DMS 273 treated with DMSO at 0.1 percent for 48 hours (cell line): ENCODE measurements around the gene LIX1L.

Experiments used
- DNase-seq: peaks from one replicate; lab custom pipeline; 2025; lab: John Stamatoyannopoulos, UW

LIX1L gene

GRCh38 chr1:145893306-145894055, 64.3 kb downstream of the LIX1L start:
- no peak for DNase-seq

DNA sequence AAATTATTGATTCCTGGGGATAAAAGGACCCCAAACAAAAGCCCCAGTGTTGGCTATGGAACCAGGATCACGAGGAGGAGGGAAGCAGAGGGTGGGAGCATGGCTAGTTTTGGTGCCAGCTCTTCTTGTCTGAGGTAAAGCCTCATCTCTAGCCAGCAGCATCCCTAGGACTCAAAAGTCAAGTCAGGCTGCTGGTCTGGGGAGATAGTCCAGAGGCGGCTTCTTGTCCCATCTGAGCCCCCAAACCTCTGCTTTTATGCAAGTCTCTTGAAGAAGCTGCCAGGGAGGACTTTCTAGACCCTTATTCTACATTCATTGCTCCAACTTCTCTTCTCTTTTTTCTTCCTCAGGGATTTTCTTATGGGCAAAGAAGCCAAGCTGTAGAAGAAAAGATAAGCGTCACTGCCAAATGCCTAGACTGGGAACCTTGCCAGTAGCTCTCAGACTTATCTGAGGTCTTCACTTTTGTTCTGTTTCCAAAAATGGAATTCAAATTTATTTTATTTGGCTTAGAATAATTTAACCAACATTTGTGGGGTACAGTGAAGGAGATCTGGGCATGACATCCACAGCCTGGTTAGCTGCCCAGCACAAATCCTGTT, 65.2 kb downstream of the LIX1L start:
- DNase-seq = peak; percentile 45

- DNase-seq = peak; percentile 97
These were observed 66.0 kb downstream of the LIX1L start for GRCh38 chr1:145891587-145892485.

DNA sequence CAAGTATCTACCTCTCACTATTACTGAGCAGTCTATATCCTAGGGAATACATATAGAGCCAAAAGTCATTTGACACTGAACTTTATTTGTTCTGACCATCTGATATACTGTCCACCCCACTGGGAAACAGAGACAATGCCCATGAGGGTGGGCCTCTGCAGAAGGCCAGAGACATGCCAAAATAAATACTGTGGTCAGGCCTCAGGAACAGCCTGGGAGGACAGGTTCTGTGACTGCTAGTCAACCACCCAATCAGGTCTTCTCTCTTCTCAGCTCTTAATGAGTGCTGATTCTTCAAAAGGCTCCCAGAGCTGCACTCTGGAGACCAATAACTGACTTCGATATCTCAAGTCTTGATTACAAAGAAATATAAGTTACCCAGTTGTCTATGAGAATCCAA, 66.7 kb downstream of the LIX1L start:
- DNase-seq = no peak

DNA sequence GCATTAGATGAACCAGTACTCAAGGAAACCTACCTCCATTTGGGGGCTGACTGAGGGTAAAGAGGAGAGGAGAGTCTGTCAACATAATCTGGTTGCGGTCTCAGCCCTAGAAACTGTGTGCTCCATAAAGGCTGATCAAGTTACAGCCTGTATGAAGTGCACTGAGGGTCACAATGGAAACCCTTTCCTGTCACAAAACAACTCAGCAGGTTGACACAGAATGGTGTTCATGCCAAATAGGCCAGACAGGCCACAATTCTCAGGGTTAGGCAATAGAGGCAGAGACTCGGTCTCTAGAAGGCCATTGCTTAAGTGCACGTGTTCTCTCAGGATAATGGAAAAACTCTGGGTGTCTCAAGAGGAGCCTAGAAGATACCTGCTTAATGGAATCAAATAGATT, 68.1 kb downstream of the LIX1L start:
- no peak for DNase-seq

DNA sequence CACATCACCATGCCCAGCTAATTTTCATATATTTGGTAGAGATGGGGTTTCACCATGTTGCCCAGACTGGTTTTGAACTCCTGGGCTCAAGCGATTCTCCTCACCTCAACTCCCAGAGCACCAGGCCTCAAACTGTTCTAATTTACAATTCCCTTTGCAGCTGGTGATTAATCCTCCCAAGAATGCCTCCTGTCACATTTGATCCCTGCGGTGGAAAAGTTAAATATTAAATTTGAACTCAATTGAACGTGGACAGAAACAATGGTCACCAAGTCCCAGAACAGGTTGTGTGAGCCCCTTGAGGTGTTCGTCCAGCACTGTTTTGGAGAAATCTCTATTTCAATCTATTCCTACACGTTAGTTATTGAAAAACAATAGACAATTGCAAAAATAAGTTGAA, 70.2 kb downstream of the LIX1L start:
- no peak for DNase-seq

- DNase-seq = no peak
These were observed 71.0 kb downstream of the LIX1L start for GRCh38 chr1:145886816-145887215.

- DNase-seq = no peak
These were observed 71.4 kb downstream of the LIX1L start for GRCh38 chr1:145886390-145886789.

DNA sequence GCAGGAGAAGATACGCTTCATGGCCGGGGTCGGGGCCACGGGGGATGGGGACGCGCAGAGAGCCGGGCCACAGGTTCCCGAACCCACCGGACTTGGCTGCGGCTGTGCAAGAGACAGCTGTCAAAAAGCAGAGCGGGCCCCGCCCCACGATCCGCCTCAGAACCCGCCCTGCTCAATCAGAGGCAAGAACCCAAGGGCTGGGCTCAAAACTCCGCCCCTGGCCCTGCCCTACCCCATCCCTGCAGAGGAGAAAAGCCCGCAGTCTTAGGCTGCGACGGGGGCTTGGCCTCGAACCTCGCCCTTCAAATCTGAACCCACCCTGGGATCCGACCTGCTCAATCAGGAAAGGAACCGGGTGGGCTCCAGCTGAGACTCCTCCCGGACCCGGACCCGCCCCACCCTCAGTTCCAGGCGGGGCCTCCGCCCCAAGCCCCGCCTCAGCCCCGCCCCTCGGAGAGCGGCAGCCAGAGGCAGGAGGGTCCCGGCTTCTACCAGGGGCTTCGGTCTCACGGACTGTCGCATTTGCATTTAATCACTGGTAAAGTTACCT, 72.0 kb downstream of the LIX1L start, which contains the start of gene ANKRD35:
ANKRD35 (minus strand) TSS at position 129 of the 550 bp plus-strand sequence; CDS start at position 21, 108 bp downstream.
- DNase-seq = peak; percentile 31

- no peak for DNase-seq
These were observed 73.1 kb downstream of the LIX1L start for GRCh38 chr1:145884675-145885074.
